ENCODE results near the gene FANCL.
"Not testable (repeated sequence)": the region's sequence is repeated elsewhere in the genome, so short reads cannot be mapped to it uniquely, and the experiment has no call there.

FANCL gene

GRCh38 chr2:58240670-58241545 lies at the start of gene FANCL:
Gene FANCL (minus strand): TSS chr2:58241325. CDS start chr2:58241313, 12 bp downstream.
- peak; percentile 93 for DNase-seq (ENCODE audit: low spot score)

GRCh38 chr2:58289029-58289428 lies 47.9 kb upstream of the FANCL start:
- DNase-seq (ENCODE audit: low spot score), result no peak

- DNase-seq (ENCODE audit: low spot score), result no peak
Measured at GRCh38 chr2:58283931-58284330, 42.8 kb upstream of the FANCL start.

GRCh38 chr2:58275144-58275543 lies 34.0 kb upstream of the FANCL start:
- not testable (repeated sequence) for DNase-seq (ENCODE audit: low spot score)

GRCh38 chr2:58271826-58272225 lies 30.7 kb upstream of the FANCL start:
- DNase-seq (ENCODE audit: low spot score), result no peak

- no peak for DNase-seq (ENCODE audit: low spot score)
Measured at GRCh38 chr2:58268685-58269084, 27.6 kb upstream of the FANCL start.

- DNase-seq (ENCODE audit: low spot score), result no peak
Measured at GRCh38 chr2:58266211-58266610, 25.1 kb upstream of the FANCL start.

- DNase-seq (ENCODE audit: low spot score), result no peak
Measured at GRCh38 chr2:58261209-58261608, 20.1 kb upstream of the FANCL start.

- DNase-seq (ENCODE audit: low spot score), result not testable (repeated sequence)
Measured at GRCh38 chr2:58258456-58258855, 17.3 kb upstream of the FANCL start.

GRCh38 chr2:58251331-58252201 lies 10.4 kb upstream of the FANCL start:
- DNase-seq (ENCODE audit: low spot score), result not testable (repeated sequence)

GRCh38 chr2:58241546-58241864 lies 380 bp upstream of the FANCL start:
- DNase-seq (ENCODE audit: low spot score), result no peak

GRCh38 chr2:58239243-58239925 lies 1.7 kb downstream of the FANCL start:
- no peak for DNase-seq (ENCODE audit: low spot score)

GRCh38 chr2:58237741-58238140 lies 3.4 kb downstream of the FANCL start:
- no peak for DNase-seq (ENCODE audit: low spot score)

GRCh38 chr2:58235984-58236383 lies 5.1 kb downstream of the FANCL start:
- DNase-seq (ENCODE audit: low spot score), result no peak

GRCh38 chr2:58235170-58235569 lies 6.0 kb downstream of the FANCL start:
- no peak for DNase-seq (ENCODE audit: low spot score)

GRCh38 chr2:58228299-58228698 lies 12.8 kb downstream of the FANCL start:
- DNase-seq (ENCODE audit: low spot score), result no peak

GRCh38 chr2:58227171-58227917 lies 13.8 kb downstream of the FANCL start:
- no peak for DNase-seq (ENCODE audit: low spot score)

- DNase-seq (ENCODE audit: low spot score), result no peak
Measured at GRCh38 chr2:58221909-58222308, 19.2 kb downstream of the FANCL start.

- no peak for DNase-seq (ENCODE audit: low spot score)
Measured at GRCh38 chr2:58215429-58215828, 25.7 kb downstream of the FANCL start.

GRCh38 chr2:58210951-58211568 lies 30.1 kb downstream of the FANCL start:
- DNase-seq (ENCODE audit: low spot score), result not testable (repeated sequence)

GRCh38 chr2:58207189-58207588 lies 33.9 kb downstream of the FANCL start:
- DNase-seq (ENCODE audit: low spot score), result no peak

All from left forelimb (tissue), 1 donor.